Skin epidermis (tissue), 12 donors: Measurements from ENCODE around the gene MACF1.
"Not testable (repeated sequence)": the region's sequence is repeated elsewhere in the genome, so short reads cannot be mapped to it uniquely, and the experiment has no call there.

ENCODE experiments used
- H3K27ac ChIP-seq, 21 experiments: fragments of 200-600 bp; sonication (generic) in 11 of 21; one replicate each; pipeline ENCODE4 v1.5.0; 2020; ENCODE audit warnings: mild to moderate bottlenecking in 3 of 21, inconsistent platforms in 2 of 21, moderate library complexity in 2 of 21
- H3K4me3 ChIP-seq, 7 experiments: fragments of 200-600 bp; sonication (generic) in 2 of 7; one replicate each; pipeline ENCODE4 v1.5.0; 2020; ENCODE audit warnings: inconsistent platforms in 2 of 7, mild to moderate bottlenecking in 2 of 7, moderate library complexity in 1 of 7

MACF1 gene

GRCh38 chr1:39492118-39493042 lies 287.9 kb downstream of the MACF1 start:
- H3K4me3 ChIP-seq, result peak overlapping the region in 3 of 7 experiments; percentile 33 to 45 (median 38)
- H3K27ac ChIP-seq, result not testable (repeated sequence)

GRCh38 chr1:39493043-39493810 lies 288.7 kb downstream of the MACF1 start:
- not testable (repeated sequence) for H3K27ac ChIP-seq, H3K4me3 ChIP-seq

- Histone ChIP-seq H3K4me3 (no peak overlapping the region), H3K27ac (no peak overlapping the region)
Measured at GRCh38 chr1:39494671-39495410, 290.3 kb downstream of the MACF1 start.

- not testable (repeated sequence) for H3K27ac ChIP-seq
Measured at GRCh38 chr1:39496520-39496919, 292.0 kb downstream of the MACF1 start.

GRCh38 chr1:39497585-39497984 lies 293.1 kb downstream of the MACF1 start:
- Histone ChIP-seq H3K27ac (no peak overlapping the region), H3K4me3 (no peak overlapping the region)

More at GRCh38 chr1:39496520-39496919, 292.0 kb downstream of the MACF1 start:
- H3K4me3 ChIP-seq, result not testable (repeated sequence)

GRCh38 chr1:39498096-39498710 lies 293.7 kb downstream of the MACF1 start:
- not testable (repeated sequence) for H3K4me3 ChIP-seq, H3K27ac ChIP-seq

GRCh38 chr1:39498821-39499220 lies 294.3 kb downstream of the MACF1 start:
- not testable (repeated sequence) for H3K4me3 ChIP-seq, H3K27ac ChIP-seq

GRCh38 chr1:39499668-39500067 lies 295.2 kb downstream of the MACF1 start:
- no peak overlapping the region for H3K4me3 ChIP-seq
- H3K27ac ChIP-seq, result no peak overlapping the region

- Histone ChIP-seq H3K4me3 (no peak overlapping the region), H3K27ac (no peak overlapping the region)
Measured at GRCh38 chr1:39500862-39501389, 296.4 kb downstream of the MACF1 start.

- H3K27ac ChIP-seq, result no peak overlapping the region
- no peak overlapping the region for H3K4me3 ChIP-seq
Measured at GRCh38 chr1:39501666-39502065, 297.2 kb downstream of the MACF1 start.

- H3K4me3 ChIP-seq, H3K27ac ChIP-seq: not testable (repeated sequence)
Measured at GRCh38 chr1:39504436-39504835, 299.9 kb downstream of the MACF1 start.

GRCh38 chr1:39505289-39505688 lies 300.8 kb downstream of the MACF1 start:
- Histone ChIP-seq H3K4me3 (no peak overlapping the region), H3K27ac (no peak overlapping the region)

GRCh38 chr1:39507230-39507928 lies 302.9 kb downstream of the MACF1 start:
- Histone ChIP-seq H3K27ac (no peak overlapping the region), H3K4me3 (no peak overlapping the region)

GRCh38 chr1:39508266-39508665 lies 303.8 kb downstream of the MACF1 start:
- no peak overlapping the region for H3K4me3 ChIP-seq
- no peak overlapping the region for H3K27ac ChIP-seq

GRCh38 chr1:39508857-39509305 lies 304.4 kb downstream of the MACF1 start:
- no peak overlapping the region for H3K27ac ChIP-seq
- no peak overlapping the region for H3K4me3 ChIP-seq

- H3K4me3 ChIP-seq, result no peak overlapping the region
- H3K27ac ChIP-seq, result no peak overlapping the region
Measured at GRCh38 chr1:39509360-39510009, 305.0 kb downstream of the MACF1 start.

GRCh38 chr1:39510570-39511186 lies 306.2 kb downstream of the MACF1 start:
- not testable (repeated sequence) for H3K4me3 ChIP-seq, H3K27ac ChIP-seq

- H3K4me3 ChIP-seq, H3K27ac ChIP-seq: not testable (repeated sequence)
Measured at GRCh38 chr1:39511477-39511876, 307.0 kb downstream of the MACF1 start.
